Urinary bladder (tissue), 4 donors: ENCODE measurements around the gene KCNT1. TPM values are rescaled to one million over a fixed set of nuclear protein-coding genes. Genes with fewer than 3 reads are reported as not detected.

Source experiments
- DNase-seq: peaks from one replicate; pipeline ENCODE4 v3.0.0-alpha.2; 2015; ENCODE audit errors: extremely low spot score
- H3K27ac ChIP-seq: one replicate; pipeline ENCODE4 v1.5.1; 2013; ENCODE audit warnings: low read depth, mild to moderate bottlenecking, moderate library complexity
- H3K36me3 ChIP-seq: one replicate; pipeline ENCODE4 v1.6.1; 2013; ENCODE audit warnings: mild to moderate bottlenecking, moderate library complexity; ENCODE audit not compliant: insufficient read depth
- H3K4me1 ChIP-seq: one replicate; pipeline ENCODE4 v1.6.1; 2013; ENCODE audit warnings: mild to moderate bottlenecking, moderate library complexity; ENCODE audit not compliant: insufficient read depth
- H3K4me3 ChIP-seq: one replicate; pipeline ENCODE4 v1.5.1; 2013; ENCODE audit warnings: low read depth, low read length
- WGBS: extraction: QIAGEN DNeasy Blood & Tissue Kit; methylation state at CpG from one replicate; pipeline ENCODE4 v1.1.7; 2013; 5-methylcytosine and 5-hydroxymethylcytosine counted together
- polyA plus RNA-seq: library from polyadenylated mRNA; stranded (reverse); fragments of 200-250 nt; gene quantifications from one replicate; pipeline ENCODE4 v1.2.3, GENCODE V29; 2013
- total RNA-seq: library from RNA; depleted of rRNA; stranded (reverse); fragments of >200 nt; gene quantifications from one replicate; pipeline ENCODE4 v1.2.3, GENCODE V29; 2014
- donor health status: healthy with polysubstance abuse.
- donor health status: healthy.

The KCNT1 gene
- total and polyA plus RNA-seq, 2 donors, result 0.37 to 0.58 TPM

- Histone ChIP-seq H3K36me3 (no peaks in the 10 kb centered on the region), H3K4me1 (no peaks in the 10 kb centered on the region), H3K4me3 (no peak overlapping the region), H3K27ac (no peak overlapping the region)
- 51% methylated on average over 14 of the region's 14 CpGs for WGBS
- DNase-seq, result no peak
Measured at GRCh38 chr9:135757356-135757755, 55.4 kb downstream of the KCNT1 start.

- H3K36me3 ChIP-seq, result no peaks in the 10 kb centered on the region
- WGBS, result 91% methylated on average over 21 of the region's 21 CpGs
- H3K27ac ChIP-seq, result no peak overlapping the region
- no peak for DNase-seq
- no peak overlapping the region for H3K4me3 ChIP-seq
- H3K4me1 ChIP-seq, result no peaks in the 10 kb centered on the region
Measured at GRCh38 chr9:135758056-135758455, 56.1 kb downstream of the KCNT1 start.

- H3K4me3 ChIP-seq, result no peak overlapping the region
- DNase-seq, result no peak
- no peaks in the 10 kb centered on the region for H3K4me1 ChIP-seq
- 87% methylated on average over 10 of the region's 10 CpGs for WGBS
- no peaks in the 10 kb centered on the region for H3K36me3 ChIP-seq
- H3K27ac ChIP-seq, result no peak overlapping the region
Measured at GRCh38 chr9:135758870-135759269, 56.9 kb downstream of the KCNT1 start.

GRCh38 chr9:135759676-135760300, 57.8 kb downstream of the KCNT1 start:
- DNase-seq, result no peak
- Histone ChIP-seq H3K27ac (no peak overlapping the region), H3K4me1 (no peaks in the 10 kb centered on the region), H3K4me3 (no peak overlapping the region), H3K36me3 (no peaks in the 10 kb centered on the region)
- WGBS, result 92% methylated on average over 24 of the region's 24 CpGs

GRCh38 chr9:135760465-135760864, 58.5 kb downstream of the KCNT1 start:
- Histone ChIP-seq H3K4me1 (no peaks in the 10 kb centered on the region), H3K4me3 (no peak overlapping the region), H3K36me3 (no peaks in the 10 kb centered on the region), H3K27ac (no peak overlapping the region)
- no peak for DNase-seq
- 79% methylated on average over 12 of the region's 12 CpGs for WGBS

GRCh38 chr9:135761150-135761844, 59.3 kb downstream of the KCNT1 start:
- no peaks in the 10 kb centered on the region for H3K36me3 ChIP-seq
- 63% methylated on average over 20 of the region's 20 CpGs for WGBS
- no peak overlapping the region for H3K4me3 ChIP-seq
- no peak for DNase-seq
- H3K27ac ChIP-seq, result no peak overlapping the region
- H3K4me1 ChIP-seq, result no peaks in the 10 kb centered on the region

- no peaks in the 10 kb centered on the region for H3K4me1 ChIP-seq
- 81% methylated on average over 16 of the region's 16 CpGs for WGBS
- DNase-seq, result no peak
Measured at GRCh38 chr9:135761845-135762168, 59.8 kb downstream of the KCNT1 start.

GRCh38 chr9:135762921-135763320, 60.9 kb downstream of the KCNT1 start:
- no peak for DNase-seq
- no peaks in the 10 kb centered on the region for H3K36me3 ChIP-seq
- no peaks in the 10 kb centered on the region for H3K4me1 ChIP-seq
- H3K27ac ChIP-seq, result no peak overlapping the region
- H3K4me3 ChIP-seq, result no peak overlapping the region
- 77% methylated on average over 13 of the region's 13 CpGs for whole genome bisulfite sequencing

More at GRCh38 chr9:135761845-135762168, 59.8 kb downstream of the KCNT1 start:
- Histone ChIP-seq H3K36me3 (no peaks in the 10 kb centered on the region), H3K4me3 (no peak overlapping the region), H3K27ac (no peak overlapping the region)

- Histone ChIP-seq H3K36me3 (no peaks in the 10 kb centered on the region), H3K4me3 (no peak overlapping the region), H3K27ac (no peak overlapping the region), H3K4me1 (no peaks in the 10 kb centered on the region)
- 86% methylated on average over 24 of the region's 24 CpGs for WGBS
- no peak for DNase-seq
Measured at GRCh38 chr9:135763716-135764446, 61.9 kb downstream of the KCNT1 start.

GRCh38 chr9:135764731-135765130, 62.7 kb downstream of the KCNT1 start:
- WGBS, result 88% methylated on average over 19 of the region's 19 CpGs
- DNase-seq, result no peak
- Histone ChIP-seq H3K4me1 (no peaks in the 10 kb centered on the region), H3K36me3 (no peaks in the 10 kb centered on the region), H3K4me3 (no peak overlapping the region), H3K27ac (no peak overlapping the region)

GRCh38 chr9:135765416-135765815, 63.4 kb downstream of the KCNT1 start:
- no peak overlapping the region for H3K4me3 ChIP-seq
- H3K27ac ChIP-seq, result no peak overlapping the region
- 96% methylated on average over 13 of the region's 13 CpGs for WGBS
- DNase-seq, result no peak
- no peaks in the 10 kb centered on the region for H3K36me3 ChIP-seq
- H3K4me1 ChIP-seq, result no peaks in the 10 kb centered on the region

GRCh38 chr9:135766251-135766650, 64.3 kb downstream of the KCNT1 start:
- Histone ChIP-seq H3K27ac (no peak overlapping the region), H3K36me3 (no peaks in the 10 kb centered on the region), H3K4me3 (no peak overlapping the region), H3K4me1 (no peaks in the 10 kb centered on the region)
- 96% methylated on average over 4 of the region's 4 CpGs for WGBS
- DNase-seq, result no peak

GRCh38 chr9:135766707-135767106, 64.7 kb downstream of the KCNT1 start:
- 94% methylated on average over 4 of the region's 4 CpGs for WGBS
- Histone ChIP-seq H3K4me1 (no peaks in the 10 kb centered on the region), H3K36me3 (no peaks in the 10 kb centered on the region), H3K27ac (no peak overlapping the region), H3K4me3 (no peak overlapping the region)
- no peak for DNase-seq
